ENCODE measurements around the gene SLC41A1.
A peak's percentile ranks its signal among the peaks of the same experiment; 100 is the strongest.

- TF ChIP-seq CTCF (IDR thresholded peaks at IDR 0.05): peak in 2 of 4 experiments; percentile 7 to 37
- TF ChIP-seq POLR2AphosphoS5 (IDR thresholded peaks at IDR 0.05): peak; percentile 83
- TF ChIP-seq EP300 (IDR thresholded peaks at IDR 0.05): no peak
- TF ChIP-seq POLR2A (IDR thresholded peaks at IDR 0.05): peak; percentile 84 to 85
Measured at GRCh38 chr1:205749234-205750137, 63.5 kb downstream of the SLC41A1 start.

Data from gastroesophageal sphincter (tissue), 3 donors.